ENCODE measurements around the gene WASHC3. TPM values are rescaled to one million over a fixed set of nuclear protein-coding genes. Genes with fewer than 3 reads are reported as not detected.

Gene WASHC3, protein sequence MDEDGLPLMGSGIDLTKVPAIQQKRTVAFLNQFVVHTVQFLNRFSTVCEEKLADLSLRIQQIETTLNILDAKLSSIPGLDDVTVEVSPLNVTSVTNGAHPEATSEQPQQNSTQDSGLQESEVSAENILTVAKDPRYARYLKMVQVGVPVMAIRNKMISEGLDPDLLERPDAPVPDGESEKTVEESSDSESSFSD
- 384 and 405 TPM in 2 replicates for polyA plus RNA-seq

DNA sequence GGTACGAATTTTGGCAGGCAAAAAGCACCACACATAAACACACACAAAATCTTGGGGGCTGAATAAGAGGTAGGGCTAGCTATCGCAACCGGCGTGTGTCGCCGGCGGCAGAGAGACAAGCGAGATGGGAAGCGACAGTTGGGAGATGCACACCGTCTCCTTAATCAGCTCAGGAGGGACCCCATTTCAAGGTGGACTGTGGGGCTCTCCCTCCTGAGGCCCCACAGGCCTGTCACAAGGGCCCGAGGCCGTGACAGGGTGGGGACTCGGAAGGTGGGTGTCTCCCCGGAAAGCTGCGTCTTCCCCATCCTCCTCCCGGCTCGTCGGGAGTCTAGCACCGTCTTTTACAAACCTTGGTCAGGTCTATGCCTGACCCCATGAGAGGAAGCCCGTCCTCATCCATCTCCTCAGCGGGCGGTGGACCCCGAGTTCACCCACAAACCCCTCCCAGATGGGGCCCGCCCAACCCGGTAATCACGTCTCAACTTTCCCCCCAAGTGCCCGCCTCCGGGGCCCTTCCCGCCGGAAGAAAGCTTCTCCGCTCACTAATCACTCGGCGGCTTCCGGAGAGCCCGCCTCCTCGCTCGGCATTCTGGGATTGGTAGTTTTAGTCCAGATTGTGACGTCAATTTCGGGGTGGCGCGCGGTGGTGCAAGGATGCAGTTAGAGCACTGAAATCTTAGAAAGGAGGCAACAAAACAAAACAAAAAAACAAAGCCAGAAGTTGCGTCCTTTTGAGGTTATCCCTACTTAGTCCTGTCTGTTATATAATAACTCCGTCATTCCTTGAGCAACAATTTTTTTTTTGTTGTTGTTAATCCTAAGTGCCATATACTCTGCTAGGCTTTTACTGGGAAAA is at the start of gene WASHC3:
WASHC3 (minus strand) TSS at position 432 of the 859 bp plus-strand sequence; CDS start at position 403, 29 bp downstream.

Other genes starting within 250 kb of the WASHC3 start
- 13.8 and 20.9 TPM in 2 replicates for gene GNPTAB, start 231.0 kb downstream of the WASHC3 start, polyA plus RNA-seq
- 6.5 and 6.6 TPM in 2 replicates for gene DRAM1, start 184.4 kb downstream of the WASHC3 start, polyA plus RNA-seq
- gene NUP37, start 58.1 kb upstream of the WASHC3 start, polyA plus RNA-seq = 22.1 and 38.0 TPM in 2 replicates
- 47.7 and 50.5 TPM in 2 replicates for gene PARPBP, start 58.2 kb upstream of the WASHC3 start, polyA plus RNA-seq
- gene PMCH, start 135.8 kb upstream of the WASHC3 start, polyA plus RNA-seq = 0.38 and 2.1 TPM in 2 replicates

Measured in Purkinje cell (primary cell).